Stimulated activated CD4-positive, alpha-beta T cell treated with anti-CD3 and anti-CD28 coated beads, TNF-alpha, amount 100 ng/mL, for 1 hour (primary cell): ENCODE results near the gene ATP11A.

Experiments used
- DNase-seq, 3 donors: peaks; one replicate each; pipeline ENCODE4 v3.0.0-alpha.2; 2020; ENCODE audit warnings: low read depth in 3 of 3, low spot score in 1 of 3

The ATP11A gene

GRCh38 chr13:112690283-112690929 is 568 bp downstream of the ATP11A start:
- no peak for DNase-seq

GRCh38 chr13:112692104-112692503 is 2.3 kb downstream of the ATP11A start:
- no peak for DNase-seq

GRCh38 chr13:112692586-112692985 is 2.7 kb downstream of the ATP11A start:
- DNase-seq = no peak

GRCh38 chr13:112693831-112694497 is 4.1 kb downstream of the ATP11A start:
- DNase-seq = no peak

GRCh38 chr13:112695121-112695520 is 5.3 kb downstream of the ATP11A start:
- no peak for DNase-seq

GRCh38 chr13:112696001-112696868 is 6.4 kb downstream of the ATP11A start:
- no peak for DNase-seq

- DNase-seq = no peak
Observed at GRCh38 chr13:112696869-112697465, 7.1 kb downstream of the ATP11A start.

GRCh38 chr13:112697756-112698655 is 8.2 kb downstream of the ATP11A start:
- DNase-seq = no peak

- DNase-seq = no peak
Observed at GRCh38 chr13:112699322-112699918, 9.6 kb downstream of the ATP11A start.

- DNase-seq = no peak
Observed at GRCh38 chr13:112700291-112701060, 10.6 kb downstream of the ATP11A start.

- DNase-seq = no peak
Observed at GRCh38 chr13:112702341-112702985, 12.6 kb downstream of the ATP11A start.

- no peak for DNase-seq
Observed at GRCh38 chr13:112702986-112703379, 13.1 kb downstream of the ATP11A start.

- DNase-seq = no peak
Observed at GRCh38 chr13:112703449-112704284, 13.8 kb downstream of the ATP11A start.

GRCh38 chr13:112704308-112705145 is 14.7 kb downstream of the ATP11A start:
- no peak for DNase-seq

GRCh38 chr13:112705286-112705685 is 15.4 kb downstream of the ATP11A start:
- DNase-seq = no peak

- no peak for DNase-seq
Observed at GRCh38 chr13:112706171-112706570, 16.3 kb downstream of the ATP11A start.
